Suppressor macrophage treated with lipopolysaccharide for 4 hours (primary cell): ENCODE data around the gene KCNIP2.

Experiments used
- DNase-seq: peaks from one replicate; pipeline ENCODE4 v3.0.0-alpha.2; 2020

Gene KCNIP2

DNA sequence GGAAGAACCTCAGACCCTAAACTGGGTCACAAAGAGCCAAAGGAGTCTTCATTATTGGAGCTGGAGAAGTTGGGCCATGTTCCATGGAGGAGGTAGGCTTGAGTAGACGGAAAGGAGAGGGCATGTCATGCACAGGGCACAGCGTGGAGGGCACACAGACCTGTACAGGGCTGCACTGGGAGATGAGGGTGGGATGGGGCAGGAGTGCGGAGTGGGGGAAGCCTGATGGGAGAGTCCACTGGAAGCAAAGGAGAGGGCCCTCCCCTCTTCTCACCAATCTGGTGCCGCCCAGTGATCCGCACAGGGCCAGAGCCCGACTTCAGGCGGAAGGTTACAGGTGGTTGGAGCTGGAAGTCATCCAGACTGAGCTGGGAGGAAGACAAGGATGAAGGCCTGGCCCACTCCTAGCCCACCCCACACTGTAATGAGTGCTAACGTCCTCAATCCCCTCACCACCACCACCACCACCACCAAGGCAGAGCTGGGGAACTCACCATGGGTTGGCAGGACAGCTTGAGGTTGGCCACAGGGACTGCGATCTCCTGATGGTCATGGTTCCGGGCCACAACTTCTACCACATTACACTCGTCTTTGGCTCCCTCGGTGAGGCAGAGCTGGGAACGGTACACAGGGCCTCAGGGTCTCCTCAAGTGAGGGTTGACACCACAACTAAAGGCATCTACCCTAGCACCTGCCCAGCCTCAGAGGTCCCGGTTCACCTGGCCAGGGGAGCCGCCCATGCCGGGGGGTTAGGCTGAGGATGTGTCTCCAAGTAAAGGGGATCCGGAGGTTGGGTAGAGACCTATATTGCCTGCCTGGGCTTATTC is 61.4 kb downstream of the KCNIP2 start:
- DNase-seq = no peak

DNA sequence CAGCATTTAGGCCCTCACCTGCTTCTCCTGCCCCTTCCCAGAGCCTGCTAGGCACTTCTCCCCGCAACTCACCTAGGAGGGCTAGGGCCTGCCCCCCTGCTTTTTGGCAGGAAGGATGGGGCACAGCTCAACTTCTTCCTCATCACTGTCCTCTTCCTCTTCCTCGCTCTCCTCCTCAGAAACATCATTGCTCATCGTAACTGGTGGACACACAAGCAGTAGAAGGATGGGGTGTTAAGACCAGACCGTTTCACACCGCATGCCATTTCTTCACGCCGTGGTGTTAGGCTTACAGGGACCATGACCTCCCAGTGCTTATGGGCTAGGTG is 62.0 kb downstream of the KCNIP2 start:
- DNase-seq = no peak

DNA sequence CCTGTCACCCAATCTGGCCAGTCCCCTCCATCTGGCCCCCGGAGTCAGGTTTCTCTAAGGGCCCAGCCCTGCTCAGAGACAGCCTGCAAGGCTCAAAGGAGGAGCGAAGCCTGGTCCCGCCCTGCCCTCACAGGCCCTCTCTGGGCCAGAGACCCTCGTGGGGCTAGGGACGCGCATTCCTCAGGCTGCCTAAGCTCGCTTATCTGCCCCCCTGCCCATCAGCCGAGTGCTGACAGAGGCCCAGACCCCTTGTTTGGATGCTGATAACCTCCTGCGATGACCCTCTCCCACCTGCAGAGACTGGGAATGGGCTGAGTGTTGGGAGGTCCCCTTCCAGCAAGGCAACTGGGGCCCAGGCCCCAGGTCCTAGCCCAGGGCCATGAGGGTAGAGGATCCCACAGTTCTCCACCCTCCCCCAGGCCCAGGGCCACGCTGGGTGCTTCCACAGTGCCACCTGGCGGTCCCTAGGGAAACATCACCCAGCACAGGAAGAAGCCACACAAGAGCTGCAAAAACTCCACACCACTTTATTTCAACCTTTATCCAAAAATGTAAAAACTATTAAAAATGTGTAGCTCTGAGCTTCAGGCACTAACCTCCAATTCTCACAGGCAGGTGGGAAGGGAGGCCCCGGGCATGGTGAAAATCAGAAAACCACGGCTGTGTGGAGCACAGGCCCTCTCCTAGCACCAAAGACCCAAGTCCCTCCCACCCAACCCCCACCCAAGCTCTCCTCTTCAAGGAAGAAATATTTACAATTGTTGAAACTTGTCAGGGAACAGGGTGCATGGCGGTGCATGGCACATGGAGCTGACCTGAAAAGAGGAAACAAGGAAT is 62.6 kb downstream of the KCNIP2 start:
- peak; percentile 81 for DNase-seq

DNA sequence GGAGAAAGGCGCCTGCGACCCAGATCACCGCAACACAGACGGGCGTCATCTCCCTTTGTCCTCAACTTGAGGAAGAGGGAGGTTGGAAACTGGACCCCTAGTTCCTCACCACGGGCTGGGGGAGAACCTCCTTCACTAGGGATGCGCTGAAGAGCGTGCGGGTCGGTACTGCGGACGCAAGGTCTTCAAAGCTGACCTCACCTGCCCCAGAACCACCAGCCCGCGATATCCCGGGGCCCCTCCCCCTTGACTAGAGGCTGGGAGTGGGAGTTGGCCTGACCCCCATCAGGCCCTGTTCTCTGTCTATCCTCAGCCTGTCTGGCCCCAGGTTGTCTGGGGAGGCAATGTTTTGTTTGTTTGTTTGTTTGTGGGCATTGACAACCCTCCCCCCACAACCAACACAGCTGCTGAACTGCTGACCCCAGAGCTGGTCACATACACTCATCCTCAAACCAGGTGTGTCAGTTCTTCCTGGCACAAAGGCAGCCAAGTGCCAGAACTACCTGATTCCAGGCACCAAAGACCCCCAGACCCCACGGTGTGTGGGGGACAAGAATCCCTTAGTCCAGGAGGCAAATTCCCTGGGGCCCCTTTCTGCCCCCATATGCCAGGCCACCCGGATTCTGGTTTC is 63.3 kb downstream of the KCNIP2 start:
- DNase-seq = no peak

DNA sequence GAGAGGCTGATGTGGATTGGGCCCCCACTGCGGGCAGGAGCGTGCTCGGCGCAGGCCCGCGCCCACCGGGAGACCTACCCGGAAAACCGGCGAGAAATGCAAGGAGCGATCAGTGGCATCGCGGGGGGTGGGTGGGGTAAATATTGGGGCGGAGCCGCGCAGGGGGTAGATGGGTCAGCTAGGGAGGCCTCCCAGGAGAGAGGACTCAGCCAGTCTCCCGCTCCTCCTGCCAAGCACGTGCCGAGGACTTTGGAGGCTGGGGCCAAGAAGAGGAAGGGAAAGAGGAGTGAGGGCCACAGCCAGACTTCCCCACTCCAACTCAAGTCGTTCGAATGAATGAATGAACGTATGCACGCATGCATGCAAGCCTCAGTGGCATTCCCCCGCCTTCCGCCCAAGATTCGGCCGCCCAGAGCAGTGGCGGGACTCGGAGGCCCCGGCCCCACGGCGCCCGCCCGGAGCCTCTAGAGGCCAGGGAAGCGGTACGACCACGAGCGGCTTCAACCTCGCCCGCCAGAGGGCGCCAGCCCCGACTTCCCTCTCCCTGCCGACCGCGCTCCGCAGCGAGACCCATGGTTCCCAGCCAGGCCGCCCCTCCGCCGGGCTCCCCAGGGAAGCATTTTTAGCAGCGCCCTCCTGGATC is 63.9 kb downstream of the KCNIP2 start:
- DNase-seq = peak; percentile 87

DNA sequence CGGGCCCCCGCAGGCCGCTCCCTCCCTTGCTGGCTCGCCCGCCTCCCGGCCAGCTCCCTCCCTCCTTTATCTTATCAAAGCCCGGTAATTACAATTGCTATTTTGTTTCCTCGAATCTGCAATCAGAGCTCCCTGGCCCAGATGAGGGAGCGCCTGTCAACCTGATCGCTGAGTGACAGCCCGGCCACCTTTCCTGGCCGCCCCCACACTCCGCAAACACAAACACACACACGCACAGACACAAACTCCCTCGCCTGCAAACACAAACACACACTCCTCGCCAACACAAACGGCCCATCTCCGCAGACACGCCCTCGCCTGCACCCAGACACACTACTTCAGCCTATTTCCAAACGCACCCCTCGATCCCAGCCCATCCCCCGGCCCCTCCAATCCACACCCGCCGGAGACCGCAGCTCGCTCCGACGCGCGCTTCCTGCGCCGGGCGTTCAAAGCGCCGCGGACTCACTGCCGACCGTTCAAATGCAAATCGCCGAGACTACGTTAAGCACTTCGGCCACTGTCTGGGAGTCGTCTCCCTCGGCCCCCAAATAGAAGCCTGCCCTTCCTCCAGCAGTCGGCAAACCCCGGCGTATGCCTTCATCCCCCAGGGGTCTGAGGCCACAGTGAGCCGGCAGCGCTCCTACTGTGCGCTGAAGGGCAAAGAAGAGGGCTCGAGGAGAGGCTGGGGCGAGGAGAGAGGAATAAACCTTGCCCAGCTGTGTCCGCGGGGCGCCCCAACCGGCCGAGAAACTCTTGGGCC is 64.6 kb downstream of the KCNIP2 start:
- DNase-seq = peak; percentile 22

DNA sequence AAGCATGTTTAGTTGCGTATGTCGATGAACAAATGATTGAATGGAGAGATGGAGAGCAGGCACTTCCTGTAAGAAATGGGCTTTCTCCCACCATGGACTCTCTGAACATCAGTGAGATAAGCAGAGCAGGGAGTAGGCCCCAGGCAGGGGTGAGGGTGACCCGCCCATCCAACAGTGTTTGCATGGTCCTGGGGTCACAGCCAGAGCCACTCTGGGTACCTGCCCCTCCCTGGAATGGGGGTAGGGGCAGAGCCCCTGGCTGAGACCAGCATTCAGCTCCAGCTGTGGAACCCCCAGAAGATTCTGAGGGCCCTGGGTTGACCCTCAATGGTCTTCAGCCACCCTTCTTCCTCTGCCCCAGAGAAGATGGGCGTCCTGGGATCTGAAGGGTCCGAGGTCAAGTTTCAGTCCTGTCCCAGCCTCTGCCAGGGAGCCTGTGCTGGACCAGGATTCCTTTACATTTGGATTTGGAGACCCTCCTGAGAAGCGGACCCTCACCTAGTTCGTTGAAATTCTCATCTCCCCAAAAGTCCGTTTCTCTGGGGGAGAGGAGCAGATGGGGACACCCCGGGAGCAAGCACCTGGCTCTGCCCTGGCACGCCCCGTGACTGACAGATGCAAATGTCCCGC is 65.3 kb downstream of the KCNIP2 start:
- DNase-seq = no peak

DNA sequence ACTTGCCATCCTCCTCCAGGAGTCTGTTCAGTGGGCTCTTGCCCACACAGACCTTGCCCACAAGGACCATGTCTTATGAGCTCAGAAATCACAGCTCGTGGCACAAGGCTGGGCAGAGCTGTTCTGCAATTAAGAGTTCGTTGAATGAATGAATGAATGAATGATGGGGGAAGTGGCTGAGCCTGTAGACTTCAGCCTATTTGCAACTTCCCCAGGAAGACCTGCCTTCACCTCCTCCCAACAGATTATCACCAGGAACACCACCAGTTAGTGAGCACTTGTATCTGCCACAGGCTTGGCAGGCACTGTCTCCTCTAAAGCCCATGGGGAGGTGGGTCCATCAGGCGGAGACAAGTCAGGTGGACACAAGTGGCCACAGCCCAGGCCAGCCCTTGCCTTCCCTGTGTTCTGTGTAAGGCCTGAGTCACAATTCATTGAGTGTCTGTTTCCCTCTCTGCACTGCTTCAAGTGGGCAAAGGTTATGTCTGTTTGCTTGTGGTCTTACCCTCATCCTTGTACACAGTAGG is 65.9 kb downstream of the KCNIP2 start:
- DNase-seq = no peak

DNA sequence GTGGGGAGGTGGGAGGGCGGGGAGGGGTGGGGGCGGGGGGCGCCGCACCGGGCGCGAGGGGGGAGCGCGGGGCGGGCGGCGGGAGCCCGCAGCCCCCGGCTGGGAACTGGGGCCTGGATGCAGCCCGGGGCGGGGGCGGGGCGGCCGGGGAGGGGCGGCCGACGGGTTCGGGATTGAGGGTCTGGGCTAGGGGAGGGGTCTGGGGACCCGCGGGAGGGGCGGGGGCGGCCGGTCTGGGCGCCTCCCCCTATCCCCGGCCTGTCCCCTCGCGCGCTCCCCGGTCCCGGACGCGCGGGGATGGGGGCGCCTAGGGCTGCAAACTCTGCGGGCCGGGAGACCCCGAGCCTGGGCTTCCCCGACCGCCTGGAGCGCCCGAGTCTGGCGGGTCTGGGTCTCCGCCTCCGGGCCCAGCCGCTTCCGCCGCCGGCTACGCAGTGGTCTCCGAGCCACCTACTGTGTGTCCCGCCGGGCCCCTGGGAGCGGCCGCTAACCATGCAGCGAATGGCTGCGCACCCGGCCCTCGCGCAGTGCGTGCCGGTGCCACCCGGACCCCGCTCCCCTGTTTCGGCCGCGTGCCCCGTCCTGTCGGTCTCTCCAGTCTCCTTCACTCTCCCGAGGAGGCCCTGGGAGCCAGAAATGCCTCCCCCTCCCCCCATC is 67.3 kb downstream of the KCNIP2 start:
- no peak for DNase-seq
